T-helper 1 cell treated with Interleukin-12 subunit alpha and Interleukin-12 subunit beta and Interleukin-4 antibody, amounts not matched to agents 30 μg/mL and 1 μg/mL, for 36 hours (primary cell): Measurements from ENCODE around the gene ZNF330.

ENCODE experiments used
- H3K27ac Mint-ChIP-seq: one replicate; pipeline ENCODE4 v1.8.0; 2021; ENCODE audit warnings: mild to moderate bottlenecking, mixed read lengths
- H3K27me3 Mint-ChIP-seq: one replicate; pipeline ENCODE4 v1.8.0; 2021; ENCODE audit warnings: low read depth, mixed read lengths
- H3K36me3 Mint-ChIP-seq: one replicate; pipeline ENCODE4 v1.8.0; 2021; ENCODE audit warnings: low read depth, mixed read lengths
- H3K4me1 Mint-ChIP-seq: one replicate; pipeline ENCODE4 v1.8.0; 2021; ENCODE audit warnings: low read depth, mixed read lengths
- H3K4me3 Mint-ChIP-seq: one replicate; pipeline ENCODE4 v1.8.0; 2021; ENCODE audit warnings: mild to moderate bottlenecking, moderate library complexity, mixed read lengths
- H3K9me3 Mint-ChIP-seq: one replicate; pipeline ENCODE4 v1.8.0; 2021; ENCODE audit warnings: mixed read lengths

The ZNF330 gene

GRCh38 chr4:141248029-141248428, 27.3 kb downstream of the ZNF330 start:
- Mint-ChIP-seq H3K27ac (no peak overlapping the region), H3K27me3 (no peaks in the 10 kb centered on the region), H3K4me1 (peaks cover 11% of the 10 kb centered on the region), H3K9me3 (no peaks in the 10 kb centered on the region), H3K36me3 (peaks cover 3% of the 10 kb centered on the region), H3K4me3 (no peak overlapping the region)

GRCh38 chr4:141248486-141248885, 27.8 kb downstream of the ZNF330 start:
- H3K27me3 Mint-ChIP-seq = no peaks in the 10 kb centered on the region
- peaks cover 11% of the 10 kb centered on the region for H3K4me1 Mint-ChIP-seq
- H3K27ac Mint-ChIP-seq = no peak overlapping the region
- peaks cover 3% of the 10 kb centered on the region for H3K36me3 Mint-ChIP-seq
- no peaks in the 10 kb centered on the region for H3K9me3 Mint-ChIP-seq
- H3K4me3 Mint-ChIP-seq = no peak overlapping the region

GRCh38 chr4:141254326-141254725, 33.6 kb downstream of the ZNF330 start:
- H3K36me3 Mint-ChIP-seq = no peaks in the 10 kb centered on the region
- H3K4me3 Mint-ChIP-seq = no peak overlapping the region
- H3K27ac Mint-ChIP-seq = no peak overlapping the region
- no peaks in the 10 kb centered on the region for H3K9me3 Mint-ChIP-seq
- no peaks in the 10 kb centered on the region for H3K4me1 Mint-ChIP-seq
- H3K27me3 Mint-ChIP-seq = peaks cover 11% of the 10 kb centered on the region

GRCh38 chr4:141255016-141255415, 34.3 kb downstream of the ZNF330 start:
- Mint-ChIP-seq H3K36me3 (no peaks in the 10 kb centered on the region), H3K27ac (no peak overlapping the region), H3K4me3 (no peak overlapping the region), H3K27me3 (peaks cover 14% of the 10 kb centered on the region), H3K9me3 (no peaks in the 10 kb centered on the region), H3K4me1 (no peaks in the 10 kb centered on the region)

- no peaks in the 10 kb centered on the region for H3K36me3 Mint-ChIP-seq
- no peaks in the 10 kb centered on the region for H3K9me3 Mint-ChIP-seq
- H3K27me3 Mint-ChIP-seq = peaks cover 14% of the 10 kb centered on the region
- no peak overlapping the region for H3K4me3 Mint-ChIP-seq
- no peaks in the 10 kb centered on the region for H3K4me1 Mint-ChIP-seq
- H3K27ac Mint-ChIP-seq = no peak overlapping the region
Measured at GRCh38 chr4:141258558-141258957, 37.9 kb downstream of the ZNF330 start.

- Mint-ChIP-seq H3K4me3 (no peak overlapping the region), H3K9me3 (no peaks in the 10 kb centered on the region), H3K27ac (no peak overlapping the region), H3K4me1 (no peaks in the 10 kb centered on the region), H3K27me3 (no peaks in the 10 kb centered on the region), H3K36me3 (no peaks in the 10 kb centered on the region)
Measured at GRCh38 chr4:141275834-141276233, 55.1 kb downstream of the ZNF330 start.

GRCh38 chr4:141283152-141283551, 62.5 kb downstream of the ZNF330 start:
- no peaks in the 10 kb centered on the region for H3K36me3 Mint-ChIP-seq
- H3K9me3 Mint-ChIP-seq = no peaks in the 10 kb centered on the region
- H3K27ac Mint-ChIP-seq = no peak overlapping the region
- no peaks in the 10 kb centered on the region for H3K4me1 Mint-ChIP-seq
- H3K27me3 Mint-ChIP-seq = peaks cover 12% of the 10 kb centered on the region
- H3K4me3 Mint-ChIP-seq = no peak overlapping the region

GRCh38 chr4:141283563-141283962, 62.9 kb downstream of the ZNF330 start:
- H3K27me3 Mint-ChIP-seq = peaks cover 13% of the 10 kb centered on the region
- no peak overlapping the region for H3K27ac Mint-ChIP-seq
- no peak overlapping the region for H3K4me3 Mint-ChIP-seq
- no peaks in the 10 kb centered on the region for H3K36me3 Mint-ChIP-seq
- no peaks in the 10 kb centered on the region for H3K4me1 Mint-ChIP-seq
- H3K9me3 Mint-ChIP-seq = no peaks in the 10 kb centered on the region
